Glomerular endothelial cell (primary cell): ENCODE results near the gene LRP1-AS. TPM values are rescaled to one million over a fixed set of nuclear protein-coding genes. Genes with fewer than 3 reads are reported as not detected.

Experiments used
- DNase-seq: peaks from one replicate; pipeline ENCODE4 v3.0.0-alpha.2; 2011; ENCODE audit warnings: low read depth, low spot score; ENCODE audit errors: extremely low read depth
- total RNA-seq: library from RNA; depleted of rRNA; stranded (reverse); fragments of >200 nt; gene quantifications from 2 replicates; pipeline ENCODE4 v1.2.3, GENCODE V29; 2015

The LRP1-AS gene
- total RNA-seq, 1 donor from 2014 or later: not detected

DNA sequence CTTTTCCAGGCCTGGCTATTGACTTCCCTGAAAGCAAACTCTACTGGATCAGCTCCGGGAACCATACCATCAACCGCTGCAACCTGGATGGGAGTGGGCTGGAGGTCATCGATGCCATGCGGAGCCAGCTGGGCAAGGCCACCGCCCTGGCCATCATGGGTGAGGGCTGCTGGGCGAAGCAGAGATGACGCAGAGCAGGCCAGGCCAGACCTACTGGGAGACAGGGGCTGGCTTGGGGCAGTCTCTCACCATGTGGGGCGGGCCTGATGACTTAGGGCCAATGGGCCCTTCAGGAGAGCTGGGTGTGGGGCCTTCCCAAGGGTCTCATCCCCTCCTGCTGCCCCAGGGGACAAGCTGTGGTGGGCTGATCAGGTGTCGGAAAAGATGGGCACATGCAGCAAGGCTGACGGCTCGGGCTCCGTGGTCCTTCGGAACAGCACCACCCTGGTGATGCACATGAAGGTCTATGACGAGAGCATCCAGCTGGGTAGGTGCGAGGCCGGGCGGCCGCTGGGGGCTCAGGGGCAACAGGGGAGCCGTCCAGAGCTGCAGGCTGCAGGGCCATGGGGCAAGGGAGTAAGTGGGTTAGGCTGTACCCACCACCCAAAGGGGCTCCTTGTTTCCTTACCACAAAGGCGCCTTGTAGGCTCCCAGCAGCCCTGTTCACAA lies 33.0 kb upstream of the LRP1-AS start:
- no peak for DNase-seq

DNA sequence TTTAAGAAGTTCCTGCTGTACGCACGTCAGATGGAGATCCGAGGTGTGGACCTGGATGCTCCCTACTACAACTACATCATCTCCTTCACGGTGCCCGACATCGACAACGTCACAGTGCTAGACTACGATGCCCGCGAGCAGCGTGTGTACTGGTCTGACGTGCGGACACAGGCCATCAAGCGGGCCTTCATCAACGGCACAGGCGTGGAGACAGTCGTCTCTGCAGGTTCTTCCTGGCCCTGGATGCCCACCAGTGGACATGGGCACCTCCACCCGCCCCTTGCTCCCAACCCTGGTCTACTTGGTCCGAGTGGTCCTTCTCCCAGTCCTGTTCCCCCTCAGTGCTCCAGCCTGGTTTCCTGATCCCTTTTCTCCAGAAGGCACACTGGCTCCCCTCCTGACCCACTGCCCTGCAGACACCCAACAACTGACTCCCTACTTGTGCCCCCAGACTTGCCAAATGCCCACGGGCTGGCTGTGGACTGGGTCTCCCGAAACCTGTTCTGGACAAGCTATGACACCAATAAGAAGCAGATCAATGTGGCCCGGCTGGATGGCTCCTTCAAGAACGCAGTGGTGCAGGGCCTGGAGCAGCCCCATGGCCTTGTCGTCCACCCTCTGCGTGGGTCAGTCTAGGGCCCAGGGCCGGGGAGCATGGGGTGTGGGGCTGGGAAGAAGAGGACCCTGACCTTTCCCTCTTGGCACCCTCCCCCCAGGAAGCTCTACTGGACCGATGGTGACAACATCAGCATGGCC lies 32.1 kb upstream of the LRP1-AS start:
- no peak for DNase-seq

DNA sequence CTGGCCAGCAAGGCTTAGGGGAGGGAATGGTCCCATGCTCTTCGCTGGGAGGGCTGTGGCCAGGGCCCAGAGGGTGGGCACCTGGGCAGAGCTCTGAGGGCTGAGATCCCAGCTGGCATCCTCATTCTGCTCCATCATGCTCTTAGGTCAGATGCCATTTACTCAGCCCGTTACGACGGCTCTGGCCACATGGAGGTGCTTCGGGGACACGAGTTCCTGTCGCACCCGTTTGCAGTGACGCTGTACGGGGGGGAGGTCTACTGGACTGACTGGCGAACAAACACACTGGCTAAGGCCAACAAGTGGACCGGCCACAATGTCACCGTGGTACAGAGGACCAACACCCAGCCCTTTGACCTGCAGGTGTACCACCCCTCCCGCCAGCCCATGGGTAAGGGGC lies 30.8 kb upstream of the LRP1-AS start:
- DNase-seq: no peak

DNA sequence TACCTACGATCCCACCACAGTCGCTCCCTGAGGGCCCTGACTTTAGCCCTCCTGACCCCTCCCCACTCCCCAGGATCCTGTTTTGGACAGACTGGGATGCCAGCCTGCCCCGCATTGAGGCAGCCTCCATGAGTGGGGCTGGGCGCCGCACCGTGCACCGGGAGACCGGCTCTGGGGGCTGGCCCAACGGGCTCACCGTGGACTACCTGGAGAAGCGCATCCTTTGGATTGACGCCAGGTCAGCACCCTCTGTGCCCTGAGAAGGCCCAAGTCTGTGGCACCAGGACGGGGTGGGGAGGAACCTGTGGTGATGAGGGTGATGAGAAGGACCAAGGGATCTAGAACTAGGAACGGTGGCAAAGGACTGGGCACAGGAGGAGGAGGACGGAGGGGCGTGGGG lies 29.9 kb upstream of the LRP1-AS start:
- no peak for DNase-seq

GRCh38 chr12:57176846-57177245 lies 29.4 kb upstream of the LRP1-AS start:
- no peak for DNase-seq

DNA sequence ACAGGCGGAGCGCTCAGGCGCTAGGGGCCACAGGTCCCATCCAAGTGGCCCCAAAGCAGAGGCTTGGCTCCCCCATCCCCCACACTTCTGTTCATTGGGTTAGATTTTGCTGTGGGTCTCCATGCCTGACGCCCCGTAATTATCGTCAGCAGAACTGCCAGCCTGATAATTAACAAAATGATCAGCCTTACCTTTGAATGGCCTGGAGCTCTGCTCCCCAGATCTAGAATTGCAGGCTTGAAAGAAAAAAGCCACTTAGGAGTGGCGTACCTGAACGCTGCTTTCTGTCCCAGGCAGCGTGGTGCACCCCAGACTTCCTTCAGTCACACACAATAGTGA lies 28.7 kb upstream of the LRP1-AS start:
- no peak for DNase-seq

DNA sequence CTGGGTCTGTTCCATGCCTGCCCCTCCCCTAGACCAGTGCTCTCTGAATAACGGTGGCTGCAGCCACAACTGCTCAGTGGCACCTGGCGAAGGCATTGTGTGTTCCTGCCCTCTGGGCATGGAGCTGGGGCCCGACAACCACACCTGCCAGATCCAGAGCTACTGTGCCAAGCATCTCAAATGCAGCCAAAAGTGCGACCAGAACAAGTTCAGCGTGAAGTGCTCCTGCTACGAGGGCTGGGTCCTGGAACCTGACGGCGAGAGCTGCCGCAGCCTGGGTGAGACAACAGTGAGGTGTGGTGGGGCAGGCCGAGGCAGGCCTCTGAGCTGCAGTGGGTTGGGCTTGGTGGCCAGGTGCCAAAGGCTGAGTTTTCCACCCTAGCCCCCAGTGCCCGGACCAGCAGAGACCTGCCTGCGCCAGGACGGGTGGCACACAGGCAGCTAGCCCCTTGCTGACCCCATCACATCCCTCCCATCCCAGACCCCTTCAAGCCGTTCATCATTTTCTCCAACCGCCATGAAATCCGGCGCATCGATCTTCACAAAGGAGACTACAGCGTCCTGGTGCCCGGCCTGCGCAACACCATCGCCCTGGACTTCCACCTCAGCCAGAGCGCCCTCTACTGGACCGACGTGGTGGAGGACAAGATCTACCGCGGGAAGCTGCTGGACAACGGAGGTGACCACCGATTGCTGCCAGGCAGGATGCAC lies 28.2 kb upstream of the LRP1-AS start:
- no peak for DNase-seq

GRCh38 chr12:57173683-57174082 lies 26.3 kb upstream of the LRP1-AS start:
- no peak for DNase-seq

DNA sequence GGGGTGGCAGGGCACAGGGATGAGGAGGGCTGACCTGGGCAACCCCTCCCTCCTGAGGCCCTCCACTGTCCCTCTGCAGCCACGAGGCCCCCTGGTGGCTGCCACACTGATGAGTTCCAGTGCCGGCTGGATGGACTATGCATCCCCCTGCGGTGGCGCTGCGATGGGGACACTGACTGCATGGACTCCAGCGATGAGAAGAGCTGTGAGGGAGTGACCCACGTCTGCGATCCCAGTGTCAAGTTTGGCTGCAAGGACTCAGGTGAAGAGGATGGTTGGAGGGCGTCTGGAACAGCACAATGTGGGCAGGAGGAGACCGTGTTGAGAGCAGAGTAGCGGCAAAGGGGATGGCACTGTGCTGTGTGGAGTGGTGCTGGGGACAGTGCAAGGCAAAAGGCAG lies 25.7 kb upstream of the LRP1-AS start:
- no peak for DNase-seq

- DNase-seq: no peak
Observed at GRCh38 chr12:57171668-57172067, 24.2 kb upstream of the LRP1-AS start.

- DNase-seq: no peak
Observed at GRCh38 chr12:57170927-57171326, 23.5 kb upstream of the LRP1-AS start.

DNA sequence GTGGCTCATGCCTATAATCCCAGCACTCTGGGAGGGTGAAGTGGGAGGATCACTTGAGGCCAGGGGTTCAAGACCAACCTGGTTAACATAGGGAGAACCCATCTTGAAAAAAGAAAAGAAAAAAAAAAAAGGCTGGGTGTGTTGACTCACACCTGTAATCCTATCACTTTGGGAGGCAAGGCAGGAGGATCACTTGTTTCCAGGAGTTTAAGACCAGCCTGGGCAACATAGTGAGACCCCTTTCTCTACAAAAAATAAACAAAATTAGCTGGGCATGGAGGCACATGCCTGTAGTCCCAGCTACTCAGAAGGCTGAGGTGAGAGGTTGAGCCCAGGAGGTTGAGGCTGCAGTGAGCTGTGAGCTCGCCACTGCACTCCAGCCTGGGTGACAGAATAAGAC lies 23.0 kb upstream of the LRP1-AS start:
- no peak for DNase-seq

GRCh38 chr12:57169969-57170368 lies 22.6 kb upstream of the LRP1-AS start:
- no peak for DNase-seq

DNA sequence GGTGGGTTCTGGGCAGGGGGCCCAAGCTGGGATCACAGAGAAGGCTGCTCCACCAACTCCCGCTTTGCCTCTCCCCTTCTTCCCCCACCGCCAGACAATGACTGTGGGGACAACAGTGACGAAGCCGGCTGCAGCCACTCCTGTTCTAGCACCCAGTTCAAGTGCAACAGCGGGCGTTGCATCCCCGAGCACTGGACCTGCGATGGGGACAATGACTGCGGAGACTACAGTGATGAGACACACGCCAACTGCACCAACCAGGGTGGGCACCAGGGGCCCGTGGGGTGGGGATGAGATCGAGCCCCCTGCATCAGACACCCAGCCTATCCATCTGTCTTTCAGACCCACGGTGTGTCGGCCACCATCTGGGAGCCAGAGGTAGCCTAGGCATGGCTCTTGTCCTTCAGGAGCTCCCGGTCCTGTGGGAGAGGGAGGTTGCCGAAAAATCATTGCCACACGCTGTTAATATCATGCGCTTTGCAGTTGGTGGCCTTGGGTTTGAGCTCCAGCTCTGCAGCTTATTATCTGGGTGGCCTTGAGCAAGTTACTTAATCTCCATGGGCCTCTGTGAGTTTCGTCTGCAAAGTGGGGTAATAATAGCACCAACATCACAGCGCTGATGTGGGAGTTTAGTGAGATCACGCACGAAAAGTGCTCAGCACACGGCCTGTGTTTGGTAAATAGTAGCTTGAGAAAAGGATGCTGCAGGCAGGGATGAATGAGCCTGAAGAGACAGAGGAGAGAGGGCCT lies 21.8 kb upstream of the LRP1-AS start:
- DNase-seq: no peak

GRCh38 chr12:57168058-57168457 lies 20.6 kb upstream of the LRP1-AS start:
- DNase-seq: no peak

DNA sequence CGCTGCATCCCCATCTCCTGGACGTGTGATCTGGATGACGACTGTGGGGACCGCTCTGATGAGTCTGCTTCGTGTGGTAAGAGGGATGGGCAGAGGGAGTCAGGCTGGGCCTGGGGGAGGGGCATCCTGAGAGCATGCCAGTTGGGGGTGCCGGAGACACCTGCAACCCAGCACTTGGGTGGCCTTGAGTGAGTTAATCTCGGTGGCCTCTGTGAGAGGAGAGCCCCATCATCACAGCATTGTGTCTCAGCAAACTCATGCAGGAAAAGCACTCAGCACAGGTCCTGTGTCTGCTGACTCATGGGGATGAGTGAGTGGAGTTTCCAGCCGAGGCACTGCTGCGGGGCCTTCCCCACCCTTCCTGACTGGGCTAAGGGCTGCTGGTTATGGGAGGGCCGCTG lies 19.6 kb upstream of the LRP1-AS start:
- no peak for DNase-seq

GRCh38 chr12:57165741-57166140 lies 18.3 kb upstream of the LRP1-AS start:
- no peak for DNase-seq

GRCh38 chr12:57164966-57165625 lies 17.7 kb upstream of the LRP1-AS start:
- no peak for DNase-seq

DNA sequence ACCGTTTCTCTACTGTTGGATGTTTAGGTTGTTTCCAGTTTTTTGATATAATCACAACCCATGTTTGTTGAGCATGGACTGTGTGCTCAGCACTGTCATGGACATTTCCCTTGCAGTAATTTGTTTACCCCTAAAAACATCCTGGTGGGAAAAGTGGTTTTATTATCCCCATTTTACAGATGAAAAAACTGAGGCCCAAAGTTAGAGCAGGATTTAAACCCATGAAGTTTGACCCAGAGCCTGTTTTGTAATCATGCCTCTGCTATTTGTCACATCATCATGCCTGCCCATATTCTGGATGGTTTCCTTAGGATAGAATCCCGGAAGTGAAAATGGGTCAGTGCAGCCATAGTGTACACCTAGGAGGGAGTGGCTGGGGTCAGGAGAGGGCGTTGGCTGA lies 17.0 kb upstream of the LRP1-AS start:
- DNase-seq: no peak

DNA sequence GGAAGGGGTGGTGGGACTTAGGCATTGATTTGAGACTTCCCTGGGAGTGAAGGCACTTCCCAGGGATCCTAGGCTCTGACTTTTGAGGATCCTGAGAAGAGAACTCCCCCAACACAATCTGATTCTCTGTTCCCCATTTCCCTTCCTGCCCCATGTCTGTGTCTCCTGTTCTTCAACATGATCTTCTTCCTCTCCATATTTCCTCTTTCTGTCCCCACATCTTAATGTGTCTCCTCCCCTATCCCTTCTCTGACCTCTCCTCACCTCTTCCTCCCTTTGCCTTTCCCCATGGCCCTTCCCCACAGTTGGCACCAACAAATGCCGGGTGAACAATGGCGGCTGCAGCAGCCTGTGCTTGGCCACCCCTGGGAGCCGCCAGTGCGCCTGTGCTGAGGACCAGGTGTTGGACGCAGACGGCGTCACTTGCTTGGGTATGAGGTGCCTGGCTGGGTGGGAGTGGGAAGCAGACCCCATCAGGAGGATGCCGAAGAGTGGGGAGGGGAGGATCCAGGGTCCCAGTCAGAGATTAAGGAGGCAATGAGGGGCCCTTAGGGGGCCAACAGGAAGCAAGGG lies 15.2 kb upstream of the LRP1-AS start:
- DNase-seq: no peak
